ENCODE measurements around the gene SLC9A8.

DNA sequence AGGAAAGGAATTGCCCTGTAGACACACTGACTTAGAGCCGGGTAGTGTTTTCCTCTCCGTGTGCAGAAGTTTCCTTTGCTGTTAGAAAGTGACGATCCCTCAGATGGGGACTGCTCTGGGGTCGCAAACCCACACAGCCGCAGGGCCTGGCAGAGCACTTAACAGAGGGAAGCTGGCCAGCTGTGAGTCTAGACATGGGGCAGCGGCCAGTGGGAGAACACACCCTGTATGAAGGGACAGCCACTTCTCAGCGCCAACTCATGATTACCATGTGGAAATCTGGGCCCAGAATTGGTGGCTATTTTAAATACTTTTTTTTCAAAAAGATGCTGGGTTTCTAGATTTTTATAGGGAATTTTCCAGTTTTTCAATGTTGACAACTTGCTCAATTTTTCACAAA, 39.4 kb downstream of the SLC9A8 start:
- TF ChIP-seq, protein P1, sequence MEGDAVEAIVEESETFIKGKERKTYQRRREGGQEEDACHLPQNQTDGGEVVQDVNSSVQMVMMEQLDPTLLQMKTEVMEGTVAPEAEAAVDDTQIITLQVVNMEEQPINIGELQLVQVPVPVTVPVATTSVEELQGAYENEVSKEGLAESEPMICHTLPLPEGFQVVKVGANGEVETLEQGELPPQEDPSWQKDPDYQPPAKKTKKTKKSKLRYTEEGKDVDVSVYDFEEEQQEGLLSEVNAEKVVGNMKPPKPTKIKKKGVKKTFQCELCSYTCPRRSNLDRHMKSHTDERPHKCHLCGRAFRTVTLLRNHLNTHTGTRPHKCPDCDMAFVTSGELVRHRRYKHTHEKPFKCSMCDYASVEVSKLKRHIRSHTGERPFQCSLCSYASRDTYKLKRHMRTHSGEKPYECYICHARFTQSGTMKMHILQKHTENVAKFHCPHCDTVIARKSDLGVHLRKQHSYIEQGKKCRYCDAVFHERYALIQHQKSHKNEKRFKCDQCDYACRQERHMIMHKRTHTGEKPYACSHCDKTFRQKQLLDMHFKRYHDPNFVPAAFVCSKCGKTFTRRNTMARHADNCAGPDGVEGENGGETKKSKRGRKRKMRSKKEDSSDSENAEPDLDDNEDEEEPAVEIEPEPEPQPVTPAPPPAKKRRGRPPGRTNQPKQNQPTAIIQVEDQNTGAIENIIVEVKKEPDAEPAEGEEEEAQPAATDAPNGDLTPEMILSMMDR (IDR thresholded peaks at IDR 0.05; ENCODE audit: insufficient read depth, low read length, poor library complexity, severe bottlenecking) = no peak
- TF ChIP-seq EZH2phosphoT487 (conservative IDR thresholded peaks at IDR 0.05; ENCODE audit: low read length) = no peak
